Esophagus muscularis mucosa (tissue), 4 donors: ENCODE data around the gene MAP1B. TPM values are rescaled to one million over a fixed set of nuclear protein-coding genes. Genes with fewer than 3 reads are reported as not detected.

Source experiments
- DNase-seq: peaks from one replicate; pipeline ENCODE4 v3.0.0-alpha.2; 2017; ENCODE audit errors: extremely low spot score
- H3K27ac ChIP-seq, 4 donors: fragments of 200-600 bp; sonication (generic); replicated peaks in 1 of 4; 1 replicate in 3 of 4; 2 replicates in 1 of 4; pipeline ENCODE4 v1.5.1; 2016 to 2019; ENCODE audit warnings: mild to moderate bottlenecking in 1 of 4
- H3K27me3 ChIP-seq, 4 donors: fragments of 200-600 bp; sonication (generic); one replicate each; pipeline versions ENCODE4 v1.5.1 to v1.6.0; 2016 to 2019
- H3K36me3 ChIP-seq, 4 donors: fragments of 200-600 bp; sonication (generic); one replicate each; pipeline ENCODE4 v1.5.1; 2016 to 2019
- H3K4me1 ChIP-seq, 4 donors: fragments of 200-600 bp; sonication (generic); one replicate each; pipeline ENCODE4 v1.5.1; 2016 to 2019
- H3K4me3 ChIP-seq, 4 donors: fragments of 200-600 bp; sonication (generic); 1 replicate in 2 of 4; 2 replicates in 2 of 4; pipeline ENCODE4 v1.5.1; 2016 to 2019; ENCODE audit warnings: mild to moderate bottlenecking in 4 of 4, moderate library complexity in 1 of 4
- H3K9me3 ChIP-seq, 4 donors: fragments of 200-600 bp; sonication (generic); 1 replicate in 3 of 4; 2 replicates in 1 of 4; pipeline ENCODE4 v1.5.1; 2016 to 2019
- EP300 ChIP-seq: sonication (generic); formaldehyde crosslinking; IDR thresholded peaks from one replicate; pipeline ENCODE4 v1.6.1; 2017; ENCODE audit warnings: antibody characterized with exemption
- POLR2A ChIP-seq: fragments of 450-650 bp; IDR thresholded peaks from one replicate; pipeline ENCODE4 v1.6.1; 2017; ENCODE audit warnings: antibody characterized with exemption, moderate library complexity, mild to moderate bottlenecking, low read depth
- POLR2AphosphoS5 ChIP-seq, 2 donors: sonication (generic); formaldehyde crosslinking; IDR thresholded peaks; one replicate each; pipeline ENCODE4 v1.6.1; 2017; ENCODE audit warnings: antibody characterized with exemption in 2 of 2
- WGBS: methylation state at CpG from one replicate; pipeline ENCODE4 v1.1.5; 2018; 5-methylcytosine and 5-hydroxymethylcytosine counted together
- intact Hi-C: fragments of 100-400 bp; cut with DNase I; formaldehyde crosslinking; loops from one replicate; pipeline ENCODE4 v1.15.1; 2023
- total RNA-seq, 4 donors: library from RNA; depleted of rRNA; stranded (reverse); fragments of >200 nt; gene quantifications; one replicate each; pipeline versions ENCODE4 v1.1.0 to v1.2.1, GENCODE V29; 2016
- TF ChIP-seq, protein P1 (sequence below), 3 experiments: fragments of 200-600 bp in 2 of 3; fragments of 450-650 bp in 1 of 3; sonication (generic) in 2 of 3; IDR thresholded peaks; one replicate each; pipeline ENCODE4 v1.5.1; 2017 to 2019; ENCODE audit warnings: antibody characterized with exemption in 3 of 3, mild to moderate bottlenecking in 2 of 3, moderate library complexity in 1 of 3

MAP1B gene
- total RNA-seq, 4 donors from 2014 or later: 755 to 1,378 (median 1,096) TPM

DNA sequence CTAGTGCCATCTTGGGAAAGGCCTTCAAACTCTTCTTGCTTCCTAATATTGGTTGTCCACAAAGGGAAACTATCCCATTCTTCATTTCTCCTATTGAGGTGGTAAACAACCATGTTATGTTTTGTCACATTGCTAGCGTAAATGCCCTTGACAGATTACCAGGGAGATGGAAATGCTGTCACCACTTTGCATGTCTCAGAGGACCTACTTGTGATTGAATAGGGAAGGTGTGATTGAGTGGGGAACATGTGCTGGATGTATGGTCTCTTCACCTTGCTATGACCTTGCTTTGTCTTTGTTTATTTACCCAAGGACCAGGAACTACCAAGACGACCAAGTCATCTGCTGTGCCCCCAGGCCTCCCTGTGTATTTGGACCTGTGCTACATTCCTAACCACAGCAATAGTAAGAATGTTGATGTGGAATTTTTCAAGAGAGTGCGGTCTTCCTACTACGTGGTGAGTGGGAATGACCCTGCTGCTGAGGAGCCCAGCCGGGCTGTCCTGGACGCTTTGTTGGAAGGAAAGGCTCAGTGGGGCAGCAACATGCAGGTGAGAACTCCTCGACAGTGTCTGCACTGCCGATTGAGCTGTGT, 96.1 kb downstream of the MAP1B start:
- H3K4me3 ChIP-seq: no peak overlapping the region
- no peak for DNase-seq
- intact Hi-C loops: no loop called here
- TF ChIP-seq EP300 (no peak), POLR2AphosphoS5 (IDR thresholded peaks at IDR 0.05) (no peak), POLR2A (no peak)
- TF ChIP-seq, protein P1, sequence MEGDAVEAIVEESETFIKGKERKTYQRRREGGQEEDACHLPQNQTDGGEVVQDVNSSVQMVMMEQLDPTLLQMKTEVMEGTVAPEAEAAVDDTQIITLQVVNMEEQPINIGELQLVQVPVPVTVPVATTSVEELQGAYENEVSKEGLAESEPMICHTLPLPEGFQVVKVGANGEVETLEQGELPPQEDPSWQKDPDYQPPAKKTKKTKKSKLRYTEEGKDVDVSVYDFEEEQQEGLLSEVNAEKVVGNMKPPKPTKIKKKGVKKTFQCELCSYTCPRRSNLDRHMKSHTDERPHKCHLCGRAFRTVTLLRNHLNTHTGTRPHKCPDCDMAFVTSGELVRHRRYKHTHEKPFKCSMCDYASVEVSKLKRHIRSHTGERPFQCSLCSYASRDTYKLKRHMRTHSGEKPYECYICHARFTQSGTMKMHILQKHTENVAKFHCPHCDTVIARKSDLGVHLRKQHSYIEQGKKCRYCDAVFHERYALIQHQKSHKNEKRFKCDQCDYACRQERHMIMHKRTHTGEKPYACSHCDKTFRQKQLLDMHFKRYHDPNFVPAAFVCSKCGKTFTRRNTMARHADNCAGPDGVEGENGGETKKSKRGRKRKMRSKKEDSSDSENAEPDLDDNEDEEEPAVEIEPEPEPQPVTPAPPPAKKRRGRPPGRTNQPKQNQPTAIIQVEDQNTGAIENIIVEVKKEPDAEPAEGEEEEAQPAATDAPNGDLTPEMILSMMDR (IDR thresholded peaks at IDR 0.05): no peak
- H3K27ac ChIP-seq: no peak overlapping the region
- H3K4me1 ChIP-seq: peaks cover 0 to 19% (median 7%) of the 10 kb centered on the region in 4 donors
- 77% methylated on average over 8 of the region's 8 CpGs for WGBS
- no peaks in the 10 kb centered on the region for H3K9me3 ChIP-seq
- H3K27me3 ChIP-seq: no peaks in the 10 kb centered on the region
- peaks cover 55 to 74% (median 61%) of the 10 kb centered on the region in 4 donors for H3K36me3 ChIP-seq

DNA sequence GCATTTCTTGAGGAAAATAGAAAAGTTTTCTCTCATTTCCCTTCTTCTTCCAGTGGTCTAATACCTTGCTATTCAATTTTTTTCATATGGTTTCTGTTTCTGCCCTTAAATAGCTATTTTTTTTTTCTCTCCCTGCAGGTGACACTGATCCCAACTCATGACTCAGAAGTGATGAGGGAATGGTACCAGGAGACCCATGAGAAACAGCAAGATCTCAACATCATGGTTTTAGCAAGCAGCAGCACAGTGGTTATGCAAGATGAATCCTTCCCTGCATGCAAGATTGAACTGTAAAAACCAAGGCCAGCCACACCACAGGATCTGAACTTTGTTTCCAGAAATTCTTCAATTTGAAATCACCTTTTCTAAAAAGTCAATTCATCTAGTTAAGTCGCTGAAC, 97.7 kb downstream of the MAP1B start:
- Histone ChIP-seq H3K4me1 (peaks cover 0 to 19% (median 4%) of the 10 kb centered on the region in 4 donors), H3K9me3 (no peaks in the 10 kb centered on the region), H3K4me3 (no peak overlapping the region), H3K27ac (no peak overlapping the region), H3K36me3 (peaks cover 44 to 65% (median 49%) of the 10 kb centered on the region in 4 donors), H3K27me3 (no peaks in the 10 kb centered on the region)
- intact Hi-C loops: no loop called here
- DNase-seq: no peak
- no peak for TF ChIP-seq EP300
- TF ChIP-seq POLR2AphosphoS5 (IDR thresholded peaks at IDR 0.05): no peak
- TF ChIP-seq, protein P1 (IDR thresholded peaks at IDR 0.05): no peak
- TF ChIP-seq POLR2A: no peak
- WGBS: 93% methylated on average over 1 of the region's 1 CpG

DNA sequence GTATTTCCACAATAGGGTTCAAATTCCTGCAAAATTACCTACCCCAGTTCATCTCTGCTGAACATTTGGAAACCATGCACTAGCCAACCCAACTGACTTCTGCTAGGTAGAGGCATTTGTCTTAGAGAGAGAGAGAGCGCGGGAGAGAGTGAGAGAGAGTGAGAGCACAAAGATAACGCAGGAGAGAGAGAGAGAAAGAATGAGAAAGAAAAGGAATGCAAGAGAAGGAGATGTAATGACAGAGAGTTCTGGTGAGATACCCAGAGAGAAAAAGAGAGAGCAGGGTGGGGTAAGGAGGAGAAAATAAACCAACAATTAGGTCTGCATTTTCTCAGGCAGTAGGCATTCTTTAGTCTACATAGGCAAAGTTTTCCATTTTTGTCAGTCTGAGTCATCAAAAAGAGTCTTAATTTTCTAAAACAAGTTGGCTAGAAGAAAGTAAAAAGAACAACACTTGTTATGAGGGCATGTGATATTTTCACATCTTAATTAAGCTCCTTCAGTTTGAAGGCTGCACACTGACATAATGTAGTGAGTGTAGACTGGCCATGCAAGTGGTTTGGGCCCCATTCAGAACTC, 98.2 kb downstream of the MAP1B start:
- peaks cover 2 to 25% (median 9%) of the 10 kb centered on the region in 4 donors for H3K4me1 ChIP-seq
- H3K9me3 ChIP-seq: no peaks in the 10 kb centered on the region
- intact Hi-C loops: no loop called here
- no peak for TF ChIP-seq EP300
- no peak for TF ChIP-seq POLR2A
- TF ChIP-seq, protein P1 (IDR thresholded peaks at IDR 0.05): no peak
- TF ChIP-seq POLR2AphosphoS5 (IDR thresholded peaks at IDR 0.05): no peak
- H3K4me3 ChIP-seq: no peak overlapping the region
- no peak for DNase-seq
- H3K36me3 ChIP-seq: peaks cover 38 to 59% (median 43%) of the 10 kb centered on the region in 4 donors
- H3K27ac ChIP-seq: no peak overlapping the region
- 97% methylated on average over 3 of the region's 3 CpGs for WGBS
- no peaks in the 10 kb centered on the region for H3K27me3 ChIP-seq

DNA sequence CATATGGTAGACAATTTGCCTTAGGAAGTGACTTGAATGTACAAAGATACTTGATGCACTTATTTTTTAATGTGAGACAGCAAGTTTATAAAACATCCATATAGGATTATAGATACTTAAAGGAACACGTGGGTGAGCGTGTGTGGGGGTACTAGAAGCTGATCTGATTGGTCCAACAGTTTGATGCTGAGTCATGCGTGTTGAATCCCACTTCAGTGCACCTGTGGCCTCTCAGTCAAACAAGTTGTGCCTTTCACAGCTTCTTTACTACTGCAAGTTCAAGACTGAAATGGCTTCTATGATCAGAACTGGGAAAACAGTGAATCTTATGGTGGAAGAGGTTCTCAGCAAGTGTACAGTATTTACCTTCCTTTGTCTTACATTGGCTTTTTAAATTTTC, 98.9 kb downstream of the MAP1B start:
- no peaks in the 10 kb centered on the region for H3K27me3 ChIP-seq
- peaks cover 33 to 53% (median 41%) of the 10 kb centered on the region in 4 donors for H3K36me3 ChIP-seq
- 84% methylated on average over 3 of the region's 3 CpGs for WGBS
- DNase-seq: no peak
- no peak for TF ChIP-seq EP300
- TF ChIP-seq POLR2AphosphoS5 (IDR thresholded peaks at IDR 0.05): no peak
- TF ChIP-seq, protein P1 (IDR thresholded peaks at IDR 0.05): no peak
- TF ChIP-seq POLR2A: no peak
- peaks cover 8 to 31% (median 15%) of the 10 kb centered on the region in 4 donors for H3K4me1 ChIP-seq
- no peak overlapping the region for H3K4me3 ChIP-seq
- intact Hi-C loops: no loop called here
- no peak overlapping the region for H3K27ac ChIP-seq
- H3K9me3 ChIP-seq: no peaks in the 10 kb centered on the region
